TTC549 (cell line): Measurements from ENCODE around the gene EMC8.
"Not testable (repeated sequence)": the region's sequence is repeated elsewhere in the genome, so short reads cannot be mapped to it uniquely, and the experiment has no call there.

Experiments used
- FAIRE-seq: peaks from 2 replicates; lab custom pipeline; 2012; peaks lifted over from hg19 to GRCh38; lab: Jason Lieb, UNC

The EMC8 gene

GRCh38 chr16:85799497-85800320, at the start of gene EMC8, which contains the start of gene COX4I1:
Gene EMC8, minus strand, starts transcription at chr16:85799544. Its CDS starts 249 bp downstream, at chr16:85799295.
Gene COX4I1, plus strand, starts transcription at chr16:85799695. Its CDS starts 1,511 bp downstream, at chr16:85801206.
- FAIRE-seq: no peak

GRCh38 chr16:85848986-85849385, 49.6 kb upstream of the EMC8 start:
- FAIRE-seq: no peak

- no peak for FAIRE-seq
Measured at GRCh38 chr16:85847681-85848601, 48.6 kb upstream of the EMC8 start.

GRCh38 chr16:85847036-85847435, 47.7 kb upstream of the EMC8 start:
- FAIRE-seq: no peak

GRCh38 chr16:85846461-85846860, 47.1 kb upstream of the EMC8 start:
- no peak for FAIRE-seq

GRCh38 chr16:85845266-85845665, 45.9 kb upstream of the EMC8 start:
- FAIRE-seq: no peak

- FAIRE-seq: no peak
Measured at GRCh38 chr16:85844786-85845185, 45.4 kb upstream of the EMC8 start.

- no peak for FAIRE-seq
Measured at GRCh38 chr16:85844169-85844481, 44.8 kb upstream of the EMC8 start.

- no peak for FAIRE-seq
Measured at GRCh38 chr16:85843471-85844168, 44.3 kb upstream of the EMC8 start.

- no peak for FAIRE-seq
Measured at GRCh38 chr16:85842848-85843247, 43.5 kb upstream of the EMC8 start.

- no peak for FAIRE-seq
Measured at GRCh38 chr16:85842435-85842834, 43.1 kb upstream of the EMC8 start.

GRCh38 chr16:85840801-85841200, 41.5 kb upstream of the EMC8 start:
- FAIRE-seq: no peak

GRCh38 chr16:85840395-85840794, 41.1 kb upstream of the EMC8 start:
- no peak for FAIRE-seq

- no peak for FAIRE-seq
Measured at GRCh38 chr16:85839681-85840240, 40.4 kb upstream of the EMC8 start.

GRCh38 chr16:85838876-85839585, 39.7 kb upstream of the EMC8 start:
- no peak for FAIRE-seq

GRCh38 chr16:85838381-85838780, 39.0 kb upstream of the EMC8 start:
- no peak for FAIRE-seq

GRCh38 chr16:85837654-85838053, 38.3 kb upstream of the EMC8 start:
- not testable (repeated sequence) for FAIRE-seq

GRCh38 chr16:85836706-85837582, 37.6 kb upstream of the EMC8 start:
- FAIRE-seq: no peak

- no peak for FAIRE-seq
Measured at GRCh38 chr16:85835956-85836705, 36.8 kb upstream of the EMC8 start.

GRCh38 chr16:85835227-85835751, 35.9 kb upstream of the EMC8 start:
- FAIRE-seq: no peak
